A549 (cell line): ENCODE measurements around the gene MLPH. TPM values are rescaled to one million over a fixed set of nuclear protein-coding genes. Genes with fewer than 3 reads are reported as not detected.

ENCODE experiments used
- ATAC-seq, 2 experiments: fragments of 200-7000 bp in 1 of 2; fragments of >200 bp in 1 of 2; cut with Nextera tagmentation in 1 of 2; cut with Tn5 transposase in 1 of 2; 3 replicates each; pipeline versions ENCODE4 v1.8.0 to v1.9.1; 2018 to 2020; ENCODE audit warnings: mild to moderate bottlenecking in 1 of 2, moderate library complexity in 1 of 2
- CTCF ChIA-PET: fragments of 300-600 bp; sonication (Branson Sonifier 250); formaldehyde crosslinking; extraction: SDS; loops from one replicate; lab custom pipeline; 2021; ENCODE audit warnings: antibody characterized with exemption, inconsistent platforms; lab: Yijun Ruan, JAX
- POLR2A ChIA-PET: fragments of 350-600 bp; formaldehyde crosslinking; extraction: SDS; loops from one replicate; lab custom pipeline; 2021; ENCODE audit warnings: antibody characterized with exemption, inconsistent platforms; lab: Yijun Ruan, JAX
- DNase-seq, 2 experiments: peaks; one replicate each; pipeline versions ENCODE4 v3.0.0 to v3.0.0-alpha.2; 2011 to 2016; ENCODE audit warnings: low read depth in 1 of 2, low spot score in 1 of 2
- FAIRE-seq: peaks from 2 replicates; lab custom pipeline; 2011; peaks lifted over from hg19 to GRCh38; lab: Jason Lieb, UNC
- H3K27ac ChIP-seq, 2 experiments: fragments of >200 bp; sonication (Bioruptor Twin); formaldehyde crosslinking; 3 replicates each; pipeline ENCODE4 v1.5.1; 2016 to 2017
- H3K4me1 ChIP-seq: fragments of >200 bp; sonication (Bioruptor Twin); formaldehyde crosslinking; 3 replicates; pipeline ENCODE4 v1.6.1; 2016
- H3K4me2 ChIP-seq: fragments of >200 bp; sonication (Bioruptor Twin); formaldehyde crosslinking; 3 replicates; pipeline ENCODE4 v1.6.1; 2016
- H3K4me3 ChIP-seq: fragments of >200 bp; sonication (Bioruptor Twin); formaldehyde crosslinking; 3 replicates; pipeline ENCODE4 v1.5.1; 2016
- H3K9me3 ChIP-seq: fragments of >200 bp; sonication (Bioruptor Twin); formaldehyde crosslinking; 3 replicates; pipeline ENCODE4 v1.6.1; 2016
- BHLHE40 ChIP-seq: IDR thresholded peaks from 2 replicates; pipeline ENCODE4 v1.6.1; 2012; ENCODE audit warnings: low read depth, low read length, inconsistent platforms
- CEBPB ChIP-seq, 2 experiments: fragments of >200 bp in 1 of 2; sonication (Bioruptor Twin) in 1 of 2; formaldehyde crosslinking in 1 of 2; IDR thresholded peaks; 2 replicates each; pipeline ENCODE4 v1.6.1; 2012 to 2016
- CHD2 ChIP-seq: fragments of 150-350 bp; IDR thresholded peaks from 2 replicates; pipeline ENCODE4 v1.6.1; 2014; ENCODE audit warnings: low read length; ENCODE audit not compliant: partially characterized antibody
- EP300 ChIP-seq, 2 experiments: fragments of >200 bp; sonication (Bioruptor Twin); formaldehyde crosslinking; IDR thresholded peaks; 2 replicates in 1 of 2; 3 replicates in 1 of 2; pipeline ENCODE4 v1.6.1; 2016 to 2017
- ESRRA ChIP-seq: fragments of 150-350 bp; IDR thresholded peaks from 2 replicates; pipeline ENCODE4 v1.6.1; 2014; ENCODE audit warnings: mild to moderate bottlenecking, low read length, borderline replicate concordance
- FOSB ChIP-seq: fragments of 250-450 bp; sonication (Bioruptor Pico); IDR thresholded peaks from 2 replicates; pipeline ENCODE4 v1.5.0; 2020; ENCODE audit warnings: mild to moderate bottlenecking, moderate library complexity
- GATA3 ChIP-seq: IDR thresholded peaks from 2 replicates; pipeline ENCODE4 v1.6.1; 2012; ENCODE audit warnings: borderline replicate concordance
- HEYL ChIP-seq: fragments of 250-450 bp; sonication (Bioruptor Pico); IDR thresholded peaks from 2 replicates; pipeline ENCODE4 v1.8.0; 2021; ENCODE audit warnings: mild to moderate bottlenecking, moderate library complexity
- HOXB5 ChIP-seq: fragments of 250-450 bp; sonication (Bioruptor Pico); IDR thresholded peaks from 2 replicates; pipeline ENCODE4 v1.5.0; 2020; ENCODE audit warnings: mild to moderate bottlenecking, moderate library complexity
- JUN ChIP-seq, 2 experiments: fragments of >200 bp; sonication (Bioruptor Twin); formaldehyde crosslinking; IDR thresholded peaks; 2 replicates in 1 of 2; 3 replicates in 1 of 2; pipeline ENCODE4 v1.6.1; 2016 to 2017
- JUNB ChIP-seq: fragments of >200 bp; sonication (Bioruptor Twin); formaldehyde crosslinking; IDR thresholded peaks from 2 replicates; pipeline ENCODE4 v1.6.1; 2016
- KDM5A ChIP-seq: fragments of 200-600 bp; sonication (generic); IDR thresholded peaks from 2 replicates; pipeline ENCODE4 v1.6.1; 2016; ENCODE audit warnings: antibody characterized with exemption, mild to moderate bottlenecking
- MYC ChIP-seq: IDR thresholded peaks from 2 replicates; pipeline ENCODE4 v1.6.1; 2012; ENCODE audit warnings: mild to moderate bottlenecking, inconsistent platforms, low read length, improper control_type of control experiment, borderline replicate concordance
- NFE2L2 ChIP-seq: fragments of 150-350 bp; conservative IDR thresholded peaks from 2 replicates; pipeline ENCODE4 v1.6.1; 2014; ENCODE audit warnings: low read length
- POLR2A ChIP-seq: IDR thresholded peaks from 2 replicates; pipeline ENCODE4 v1.6.1; 2012; ENCODE audit warnings: mild to moderate bottlenecking, low read length
- RAD21 ChIP-seq, 2 experiments: fragments of >200 bp in 1 of 2; sonication (Bioruptor Twin) in 1 of 2; formaldehyde crosslinking in 1 of 2; IDR thresholded peaks in 1 of 2; conservative IDR thresholded peaks in 1 of 2; 2 replicates in 1 of 2; 3 replicates in 1 of 2; pipeline ENCODE4 v1.6.1; 2012 to 2018; ENCODE audit warnings: inconsistent platforms in 1 of 2
- RARB ChIP-seq: fragments of 250-450 bp; sonication (Bioruptor Pico); IDR thresholded peaks from 2 replicates; pipeline ENCODE4 v1.8.0; 2021; ENCODE audit warnings: mild to moderate bottlenecking, moderate library complexity
- RCOR1 ChIP-seq: fragments of 150-350 bp; IDR thresholded peaks from 2 replicates; pipeline ENCODE4 v1.6.1; 2014; ENCODE audit warnings: antibody characterized with exemption, low read length, low read depth
- SMC3 ChIP-seq: fragments of >200 bp; sonication (Bioruptor Twin); formaldehyde crosslinking; IDR thresholded peaks from 3 replicates; pipeline ENCODE4 v1.6.1; 2018; ENCODE audit warnings: inconsistent platforms
- SREBF2 ChIP-seq: fragments of 450-650 bp; IDR thresholded peaks from 2 replicates; pipeline ENCODE4 v1.6.1; 2014; ENCODE audit warnings: mild to moderate bottlenecking, moderate library complexity
- TFCP2L1 ChIP-seq: fragments of 250-450 bp; sonication (Bioruptor Pico); IDR thresholded peaks from 2 replicates; pipeline ENCODE4 v1.5.0; 2021; ENCODE audit warnings: mild to moderate bottlenecking
- TP53 ChIP-seq: fragments of 250-450 bp; sonication (Bioruptor Pico); IDR thresholded peaks from 2 replicates; pipeline ENCODE4 v1.5.0; 2021; ENCODE audit warnings: mild to moderate bottlenecking, moderate library complexity
- ZNF302 ChIP-seq: fragments of 250-450 bp; sonication (Bioruptor Pico); IDR thresholded peaks from 2 replicates; pipeline ENCODE4 v1.9.0; 2021; ENCODE audit warnings: inconsistent platforms, mild to moderate bottlenecking, moderate library complexity
- ZSCAN20 ChIP-seq: fragments of 250-450 bp; sonication (Bioruptor Pico); IDR thresholded peaks from 2 replicates; pipeline ENCODE4 v1.8.0; 2022; ENCODE audit warnings: mild to moderate bottlenecking, moderate library complexity
- WGBS: methylation state at CpG from one replicate; pipeline ENCODE4 v1.1.6; 2017; ENCODE audit errors: missing lambda C conversion rate; 5-methylcytosine and 5-hydroxymethylcytosine counted together
- polyA plus RNA-seq, 4 experiments: library from polyadenylated mRNA; depleted of rRNA in 3 of 4; stranded (reverse); fragments of >200 nt; fragmentation: RNase III in 1 of 4; extraction: RNeasy Plus Mini Kit Qiagen cat#74134 plus additional on column Dnase treatment in 1 of 4; gene quantifications; 2 replicates in 3 of 4; 3 replicates in 1 of 4; pipeline ENCODE4 v1.2.3, GENCODE V29; 2011 to 2017
- TF ChIP-seq, protein P1 (sequence below): fragments of 150-350 bp; IDR thresholded peaks from 2 replicates; pipeline ENCODE4 v1.6.1; 2014; ENCODE audit warnings: low read depth, mild to moderate bottlenecking, low read length
- TF ChIP-seq, protein P2 (sequence below): IDR thresholded peaks from 2 replicates; pipeline ENCODE4 v1.6.1; 2012; ENCODE audit warnings: low read depth, borderline replicate concordance
- TF ChIP-seq, protein P3 (sequence below): fragments of >200 bp; sonication (Bioruptor Twin); formaldehyde crosslinking; IDR thresholded peaks from 3 replicates; pipeline ENCODE4 v1.6.1; 2016
- TF ChIP-seq, protein P4 (sequence below): fragments of >200 bp; sonication (Bioruptor Twin); formaldehyde crosslinking; IDR thresholded peaks from 2 replicates; pipeline ENCODE4 v1.6.1; 2016
- TF ChIP-seq, protein P5 (sequence below): IDR thresholded peaks from 2 replicates; pipeline ENCODE4 v1.6.1; 2012
- TF ChIP-seq, protein P6 (sequence below): fragments of 250-450 bp; sonication (Bioruptor Pico); IDR thresholded peaks from 2 replicates; pipeline ENCODE4 v1.5.0; 2020; ENCODE audit warnings: low read depth, mild to moderate bottlenecking, moderate library complexity

MLPH gene
- polyA plus RNA-seq, 2 of the 4 experiments (the other 2 are of a cell fraction), result 218 to 350 TPM

DNA sequence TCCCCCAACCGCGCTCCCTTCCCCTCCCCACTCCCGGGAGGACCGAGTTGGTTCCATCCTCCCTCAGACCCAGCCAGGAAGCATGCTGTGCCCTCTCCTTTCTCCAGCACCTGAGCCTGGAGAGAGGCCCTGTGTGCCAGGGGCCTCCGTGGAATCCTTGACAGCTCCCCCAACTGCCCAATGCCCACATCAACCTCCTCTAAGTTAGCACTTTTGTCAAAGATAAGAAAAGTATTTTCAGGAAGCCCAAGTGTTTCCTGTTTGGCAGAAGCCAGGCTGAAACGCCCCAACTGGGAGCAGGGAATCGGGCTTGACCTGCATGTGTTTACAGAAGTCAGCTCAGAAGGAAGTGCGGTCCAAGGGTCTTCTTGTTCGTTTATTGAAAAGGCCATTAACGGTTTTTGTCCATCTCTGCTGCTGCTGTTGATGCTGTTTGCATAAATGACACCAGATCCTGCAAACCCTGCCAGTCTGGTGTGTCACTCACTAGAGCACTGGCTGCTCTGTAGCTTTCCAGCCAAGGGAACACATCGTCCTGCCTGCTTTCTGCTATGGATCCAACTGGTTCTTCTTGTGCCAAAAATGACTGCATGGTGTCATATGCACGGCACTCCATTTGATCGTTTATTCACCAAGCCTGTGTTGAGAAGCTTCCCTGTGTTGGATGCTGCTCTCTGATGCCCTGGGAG lies 37.7 kb upstream of the MLPH start:
- no peak for ATAC-seq
- H3K27ac ChIP-seq, result no peak overlapping the region
- TF ChIP-seq HEYL (CRISPR knock-in tag), result no peak
- TF ChIP-seq, protein P1, sequence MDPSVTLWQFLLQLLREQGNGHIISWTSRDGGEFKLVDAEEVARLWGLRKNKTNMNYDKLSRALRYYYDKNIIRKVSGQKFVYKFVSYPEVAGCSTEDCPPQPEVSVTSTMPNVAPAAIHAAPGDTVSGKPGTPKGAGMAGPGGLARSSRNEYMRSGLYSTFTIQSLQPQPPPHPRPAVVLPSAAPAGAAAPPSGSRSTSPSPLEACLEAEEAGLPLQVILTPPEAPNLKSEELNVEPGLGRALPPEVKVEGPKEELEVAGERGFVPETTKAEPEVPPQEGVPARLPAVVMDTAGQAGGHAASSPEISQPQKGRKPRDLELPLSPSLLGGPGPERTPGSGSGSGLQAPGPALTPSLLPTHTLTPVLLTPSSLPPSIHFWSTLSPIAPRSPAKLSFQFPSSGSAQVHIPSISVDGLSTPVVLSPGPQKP, result no peak
- no peak for TF ChIP-seq JUN (IDR thresholded peaks at IDR 0.05)
- TF ChIP-seq JUNB, result no peak
- no peak for TF ChIP-seq RAD21 (conservative IDR thresholded peaks at IDR 0.05 in 1 of 2, IDR thresholded peaks at IDR 0.05 in 1 of 2)
- TF ChIP-seq, protein P2, sequence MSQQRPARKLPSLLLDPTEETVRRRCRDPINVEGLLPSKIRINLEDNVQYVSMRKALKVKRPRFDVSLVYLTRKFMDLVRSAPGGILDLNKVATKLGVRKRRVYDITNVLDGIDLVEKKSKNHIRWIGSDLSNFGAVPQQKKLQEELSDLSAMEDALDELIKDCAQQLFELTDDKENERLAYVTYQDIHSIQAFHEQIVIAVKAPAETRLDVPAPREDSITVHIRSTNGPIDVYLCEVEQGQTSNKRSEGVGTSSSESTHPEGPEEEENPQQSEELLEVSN, result no peak
- no peak for TF ChIP-seq ZNF302 (CRISPR knock-in tag)
- no peak for TF ChIP-seq SREBF2
- no peak for TF ChIP-seq EP300 (IDR thresholded peaks at IDR 0.05)
- TF ChIP-seq BHLHE40, result no peak
- no peak for TF ChIP-seq HOXB5
- no peak for TF ChIP-seq ESRRA
- TF ChIP-seq, protein P3, sequence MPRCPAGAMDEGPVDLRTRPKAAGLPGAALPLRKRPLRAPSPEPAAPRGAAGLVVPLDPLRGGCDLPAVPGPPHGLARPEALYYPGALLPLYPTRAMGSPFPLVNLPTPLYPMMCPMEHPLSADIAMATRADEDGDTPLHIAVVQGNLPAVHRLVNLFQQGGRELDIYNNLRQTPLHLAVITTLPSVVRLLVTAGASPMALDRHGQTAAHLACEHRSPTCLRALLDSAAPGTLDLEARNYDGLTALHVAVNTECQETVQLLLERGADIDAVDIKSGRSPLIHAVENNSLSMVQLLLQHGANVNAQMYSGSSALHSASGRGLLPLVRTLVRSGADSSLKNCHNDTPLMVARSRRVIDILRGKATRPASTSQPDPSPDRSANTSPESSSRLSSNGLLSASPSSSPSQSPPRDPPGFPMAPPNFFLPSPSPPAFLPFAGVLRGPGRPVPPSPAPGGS, result no peak
- TF ChIP-seq, protein P4, sequence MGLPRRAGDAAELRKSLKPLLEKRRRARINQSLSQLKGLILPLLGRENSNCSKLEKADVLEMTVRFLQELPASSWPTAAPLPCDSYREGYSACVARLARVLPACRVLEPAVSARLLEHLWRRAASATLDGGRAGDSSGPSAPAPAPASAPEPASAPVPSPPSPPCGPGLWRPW, result no peak
- TF ChIP-seq ZSCAN20 (CRISPR knock-in tag), result no peak
- TF ChIP-seq, protein P5, sequence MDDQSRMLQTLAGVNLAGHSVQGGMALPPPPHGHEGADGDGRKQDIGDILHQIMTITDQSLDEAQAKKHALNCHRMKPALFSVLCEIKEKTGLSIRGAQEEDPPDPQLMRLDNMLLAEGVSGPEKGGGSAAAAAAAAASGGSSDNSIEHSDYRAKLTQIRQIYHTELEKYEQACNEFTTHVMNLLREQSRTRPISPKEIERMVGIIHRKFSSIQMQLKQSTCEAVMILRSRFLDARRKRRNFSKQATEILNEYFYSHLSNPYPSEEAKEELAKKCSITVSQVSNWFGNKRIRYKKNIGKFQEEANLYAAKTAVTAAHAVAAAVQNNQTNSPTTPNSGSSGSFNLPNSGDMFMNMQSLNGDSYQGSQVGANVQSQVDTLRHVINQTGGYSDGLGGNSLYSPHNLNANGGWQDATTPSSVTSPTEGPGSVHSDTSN, result no peak
- TF ChIP-seq, protein P6, sequence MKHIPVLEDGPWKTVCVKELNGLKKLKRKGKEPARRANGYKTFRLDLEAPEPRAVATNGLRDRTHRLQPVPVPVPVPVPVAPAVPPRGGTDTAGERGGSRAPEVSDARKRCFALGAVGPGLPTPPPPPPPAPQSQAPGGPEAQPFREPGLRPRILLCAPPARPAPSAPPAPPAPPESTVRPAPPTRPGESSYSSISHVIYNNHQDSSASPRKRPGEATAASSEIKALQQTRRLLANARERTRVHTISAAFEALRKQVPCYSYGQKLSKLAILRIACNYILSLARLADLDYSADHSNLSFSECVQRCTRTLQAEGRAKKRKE, result no peak
- no peak for TF ChIP-seq TFCP2L1
- no peak for TF ChIP-seq RCOR1
- TF ChIP-seq, all 56 proteins: peak for 0
- 78% methylated on average over 13 of the region's 13 CpGs for WGBS
- FAIRE-seq (no peak), DNase-seq (no peak)
- ChIA-PET POLR2A (no interaction called here), CTCF (interaction anchor here (1.4 to 2.1 kb wide), 3 partner anchors 17 to 327 kb away, joined by 3 to 7 read pairs (median 6); no protein-coding TSS in a partner anchor)
- Histone ChIP-seq H3K9me3 (no peaks in the 10 kb centered on the region), H3K4me2 (no peak overlapping the region), H3K4me1 (no peaks in the 10 kb centered on the region), H3K4me3 (no peak overlapping the region)

DNA sequence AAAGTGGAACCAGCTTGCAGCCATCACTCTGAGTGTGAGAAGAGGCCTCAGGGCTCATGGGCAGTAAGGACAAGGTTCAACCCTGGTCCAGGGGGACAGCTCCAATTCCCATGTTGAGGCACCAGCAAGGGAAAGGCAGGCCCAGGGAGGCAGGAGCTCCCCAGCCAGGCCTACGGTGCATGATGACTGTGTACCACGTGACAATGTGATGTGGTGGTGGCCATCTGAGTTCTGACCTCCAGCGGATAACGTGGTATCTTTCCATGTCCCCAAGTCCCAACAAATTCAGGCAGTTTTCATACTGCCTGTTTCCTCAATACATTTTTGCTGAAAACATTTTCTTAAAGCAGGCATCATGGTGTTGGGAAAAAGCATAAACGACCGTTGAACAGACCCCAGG lies 36.9 kb upstream of the MLPH start:
- WGBS, result 80% methylated on average over 6 of the region's 6 CpGs
- ATAC-seq (no peak), FAIRE-seq (no peak), DNase-seq (no peak)
- Histone ChIP-seq H3K4me2 (no peak overlapping the region), H3K4me1 (no peaks in the 10 kb centered on the region), H3K27ac (no peak overlapping the region), H3K9me3 (peaks cover 3% of the 10 kb centered on the region; the same call in 1 of the 3 replicates), H3K4me3 (no peak overlapping the region)
- ChIA-PET POLR2A (no interaction called here), CTCF (interaction anchor here (1.4 to 2.1 kb wide), 4 partner anchors 17 to 328 kb away, joined by 3 to 7 read pairs (median 5); no protein-coding TSS in a partner anchor)
- TF ChIP-seq TP53 (CRISPR knock-in tag), result no peak
- TF ChIP-seq HEYL (CRISPR knock-in tag), result no peak
- no peak for TF ChIP-seq FOSB
- no peak for TF ChIP-seq KDM5A
- no peak for TF ChIP-seq POLR2A
- no peak for TF ChIP-seq GATA3
- TF ChIP-seq CHD2, result no peak
- TF ChIP-seq RARB, result no peak
- TF ChIP-seq MYC, result no peak
- TF ChIP-seq SMC3, result no peak
- no peak for TF ChIP-seq EP300 (IDR thresholded peaks at IDR 0.05)
- TF ChIP-seq NFE2L2, result no peak
- TF ChIP-seq RCOR1, result no peak
- TF ChIP-seq, protein P1, result no peak
- no peak for TF ChIP-seq CEBPB (IDR thresholded peaks at IDR 0.05)
